Glutamatergic neuron (in vitro differentiated cells): ENCODE measurements around the gene FXYD5. TPM values are rescaled to one million over a fixed set of nuclear protein-coding genes. Genes with fewer than 3 reads are reported as not detected.

ENCODE experiments used
- DNase-seq: peaks from one replicate; pipeline ENCODE4 v3.0.0; 2022
- H3K27ac Mint-ChIP-seq: one replicate; pipeline ENCODE4 v1.8.0; 2020; ENCODE audit warnings: mild to moderate bottlenecking, mixed read lengths, inconsistent platforms; ENCODE audit not compliant: unreplicated experiment
- H3K27me3 Mint-ChIP-seq: one replicate; pipeline ENCODE4 v1.8.0; 2020; ENCODE audit warnings: mild to moderate bottlenecking, moderate library complexity, mixed read lengths, inconsistent platforms; ENCODE audit not compliant: unreplicated experiment
- H3K36me3 Mint-ChIP-seq: one replicate; pipeline ENCODE4 v1.8.0; 2020; ENCODE audit warnings: mild to moderate bottlenecking, mixed read lengths, inconsistent platforms; ENCODE audit not compliant: unreplicated experiment
- H3K4me1 Mint-ChIP-seq: one replicate; pipeline ENCODE4 v1.8.0; 2020; ENCODE audit warnings: mild to moderate bottlenecking, low read depth, mixed read lengths, inconsistent platforms; ENCODE audit not compliant: unreplicated experiment
- H3K4me3 Mint-ChIP-seq: one replicate; pipeline ENCODE4 v1.8.0; 2020; ENCODE audit warnings: mild to moderate bottlenecking, mixed read lengths, inconsistent platforms; ENCODE audit not compliant: unreplicated experiment
- H3K9me3 Mint-ChIP-seq: one replicate; pipeline ENCODE4 v1.8.0; 2020; ENCODE audit warnings: mild to moderate bottlenecking, moderate library complexity, mixed read lengths, inconsistent platforms; ENCODE audit not compliant: unreplicated experiment
- CTCF ChIP-seq: fragments of 200-600 bp; sonication (generic); IDR thresholded peaks from one replicate; pipeline ENCODE4 v1.5.0; 2021; ENCODE audit not compliant: partially characterized antibody, unreplicated experiment
- total RNA-seq: library from RNA; stranded (reverse); fragmentation: NEBNext Ultra II Directional; extraction: Animal tissue kit (Norgen Biotek cat#: 25700); gene quantifications from one replicate; pipeline ENCODE4 v1.2.1, GENCODE V29; 2021; ENCODE audit not compliant: unreplicated experiment

The FXYD5 gene
- total RNA-seq, 1 donor from 2014 or later, result 5.3 TPM

GRCh38 chr19:35211545-35212230, 57.2 kb downstream of the FXYD5 start:
- no peak overlapping the region for H3K27ac Mint-ChIP-seq
- peaks cover 5% of the 10 kb centered on the region for H3K9me3 Mint-ChIP-seq
- no peaks in the 10 kb centered on the region for H3K36me3 Mint-ChIP-seq
- no peak overlapping the region for H3K4me3 Mint-ChIP-seq
- no peak for TF ChIP-seq CTCF
- no peak for DNase-seq
- no peaks in the 10 kb centered on the region for H3K4me1 Mint-ChIP-seq
- no peaks in the 10 kb centered on the region for H3K27me3 Mint-ChIP-seq

- Mint-ChIP-seq H3K4me1 (no peaks in the 10 kb centered on the region), H3K4me3 (no peak overlapping the region), H3K9me3 (peaks cover 5% of the 10 kb centered on the region), H3K27me3 (no peaks in the 10 kb centered on the region), H3K36me3 (no peaks in the 10 kb centered on the region), H3K27ac (no peak overlapping the region)
- no peak for TF ChIP-seq CTCF
- DNase-seq, result no peak
Observed at GRCh38 chr19:35212241-35212640, 57.7 kb downstream of the FXYD5 start.

GRCh38 chr19:35213663-35214632, 59.4 kb downstream of the FXYD5 start:
- Mint-ChIP-seq H3K9me3 (peaks cover 7% of the 10 kb centered on the region), H3K27me3 (no peaks in the 10 kb centered on the region), H3K27ac (no peak overlapping the region), H3K4me3 (no peak overlapping the region), H3K4me1 (no peaks in the 10 kb centered on the region), H3K36me3 (no peaks in the 10 kb centered on the region)
- TF ChIP-seq CTCF, result no peak
- DNase-seq, result no peak

- no peaks in the 10 kb centered on the region for H3K4me1 Mint-ChIP-seq
- DNase-seq, result no peak
- TF ChIP-seq CTCF, result no peak
- H3K27me3 Mint-ChIP-seq, result no peaks in the 10 kb centered on the region
- no peak overlapping the region for H3K4me3 Mint-ChIP-seq
- H3K36me3 Mint-ChIP-seq, result no peaks in the 10 kb centered on the region
- peaks cover 8% of the 10 kb centered on the region for H3K9me3 Mint-ChIP-seq
- no peak overlapping the region for H3K27ac Mint-ChIP-seq
Observed at GRCh38 chr19:35214766-35215422, 60.4 kb downstream of the FXYD5 start.
